GM19324 (cell line): ENCODE measurements around the gene TTC8.
"Not testable (repeated sequence)": the region's sequence is repeated elsewhere in the genome, so short reads cannot be mapped to it uniquely, and the experiment has no call there.

Experiments
- ATAC-seq: cut with Tn5 transposase; IDR thresholded peaks from one replicate; pipeline ENCODE4 v1.9.1; 2021; ENCODE audit warnings: mild to moderate bottlenecking, moderate library complexity; ENCODE audit not compliant: unreplicated experiment, low FRiP score

The TTC8 gene

DNA sequence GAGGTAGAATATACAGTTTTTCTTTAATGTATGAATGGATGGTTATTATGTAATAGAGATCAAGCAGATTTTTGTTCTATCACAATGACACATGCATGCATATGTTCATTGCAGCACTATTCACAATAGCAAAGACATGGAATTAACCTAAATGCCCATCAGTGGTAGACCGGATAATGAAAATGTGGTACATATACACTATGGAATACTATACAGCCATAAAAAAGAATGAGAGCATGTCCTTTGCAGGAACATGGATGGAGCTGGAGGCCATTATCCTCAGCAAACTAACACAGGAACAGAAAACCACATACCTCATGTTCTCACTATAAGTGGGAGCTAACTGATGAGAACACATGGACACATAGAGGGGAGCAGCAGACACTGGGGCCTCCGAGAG is 34.7 kb downstream of the TTC8 start:
- ATAC-seq, result not testable (repeated sequence)

- ATAC-seq, result no peak
Observed at GRCh38 chr14:88863167-88863566, 38.7 kb downstream of the TTC8 start.

- ATAC-seq, result no peak
Observed at GRCh38 chr14:88864198-88864597, 39.7 kb downstream of the TTC8 start.

- no peak for ATAC-seq
Observed at GRCh38 chr14:88866305-88866704, 41.9 kb downstream of the TTC8 start.

- ATAC-seq, result no peak
Observed at GRCh38 chr14:88868558-88869159, 44.2 kb downstream of the TTC8 start.

GRCh38 chr14:88870777-88871176 is 46.3 kb downstream of the TTC8 start:
- ATAC-seq, result no peak

DNA sequence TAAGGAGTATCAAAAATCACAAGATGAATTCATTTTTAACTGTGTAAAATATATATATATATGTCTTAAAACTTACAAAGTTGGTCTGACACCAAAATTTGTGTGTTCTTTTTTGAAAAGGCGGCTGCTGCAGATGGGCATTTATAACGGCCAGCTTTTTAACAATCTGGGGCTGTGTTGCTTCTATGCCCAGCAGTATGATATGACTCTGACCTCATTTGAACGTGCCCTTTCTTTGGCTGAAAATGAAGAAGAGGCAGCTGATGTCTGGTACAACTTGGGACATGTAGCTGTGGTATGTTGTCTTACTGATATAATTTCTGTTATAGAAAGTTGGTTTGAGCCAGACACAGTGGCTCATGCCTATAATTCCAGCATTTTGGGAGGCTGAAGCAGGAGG is 47.0 kb downstream of the TTC8 start:
- no peak for ATAC-seq

- no peak for ATAC-seq
Observed at GRCh38 chr14:88872976-88873375, 48.5 kb downstream of the TTC8 start.

GRCh38 chr14:88877192-88877591 is 52.7 kb downstream of the TTC8 start:
- no peak for ATAC-seq

DNA sequence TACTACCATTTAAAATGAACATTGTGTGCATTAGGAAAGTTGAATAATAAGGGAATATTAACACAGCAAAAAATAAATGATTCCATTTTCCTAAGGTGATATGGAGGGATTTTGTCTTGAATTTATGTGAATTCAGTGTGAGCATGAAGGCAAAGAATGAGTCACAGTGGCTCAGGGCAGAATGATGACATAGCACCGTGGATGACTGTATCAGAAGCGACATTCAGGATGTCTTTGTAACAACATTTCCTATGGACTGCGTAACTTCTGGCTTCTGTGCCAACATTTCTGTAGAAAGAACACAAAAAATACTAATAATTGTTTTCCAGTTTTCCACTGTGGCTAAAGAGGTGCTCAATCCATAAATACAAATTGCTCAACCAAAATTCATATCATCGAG is 54.6 kb downstream of the TTC8 start:
- ATAC-seq, result no peak

- no peak for ATAC-seq
Observed at GRCh38 chr14:88882236-88882635, 57.8 kb downstream of the TTC8 start.

DNA sequence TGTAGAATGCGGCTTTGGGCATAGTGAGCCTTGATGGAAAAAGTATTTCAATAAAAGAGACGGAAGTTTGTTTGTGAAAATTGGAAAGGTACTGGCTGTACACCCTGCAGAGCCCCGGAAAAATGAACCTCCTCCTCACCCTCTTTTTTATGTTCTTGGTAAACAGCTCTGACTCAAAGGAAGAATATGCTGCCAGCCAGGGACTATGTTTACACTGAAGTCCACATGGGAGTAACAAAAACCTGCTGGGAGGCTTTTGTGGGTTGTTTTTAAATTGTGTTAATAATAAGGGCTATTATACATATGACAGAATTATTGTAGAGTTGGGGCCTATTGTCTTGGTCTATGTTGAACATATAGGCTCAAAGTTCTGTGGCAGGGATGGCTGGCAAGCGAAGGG is 70.7 kb downstream of the TTC8 start:
- no peak for ATAC-seq

- no peak for ATAC-seq
Observed at GRCh38 chr14:88901189-88901588, 76.7 kb downstream of the TTC8 start.

- no peak for ATAC-seq
Observed at GRCh38 chr14:88901991-88902390, 77.5 kb downstream of the TTC8 start.

GRCh38 chr14:88902850-88903249 is 78.4 kb downstream of the TTC8 start:
- no peak for ATAC-seq

DNA sequence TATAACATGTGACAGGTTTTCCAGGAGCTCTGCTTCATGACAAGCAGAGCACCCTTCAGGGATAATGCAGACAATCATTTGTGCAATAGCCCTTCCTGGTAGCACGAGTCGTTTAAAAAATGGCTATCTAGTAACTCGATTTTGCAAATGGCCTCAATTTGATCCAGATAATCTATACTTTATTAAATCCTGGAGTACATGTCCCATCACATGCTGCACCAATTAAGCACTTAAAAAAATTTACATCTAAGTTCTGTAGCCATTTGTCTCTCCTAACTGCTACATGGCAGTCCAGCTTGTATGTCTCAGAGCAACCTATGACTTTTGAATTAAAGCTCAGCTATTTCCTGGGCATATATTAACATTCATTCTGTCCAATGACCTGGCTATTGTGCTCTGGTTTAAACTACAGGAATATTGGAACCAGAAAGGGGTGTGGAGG is 79.8 kb downstream of the TTC8 start:
- ATAC-seq, result no peak

DNA sequence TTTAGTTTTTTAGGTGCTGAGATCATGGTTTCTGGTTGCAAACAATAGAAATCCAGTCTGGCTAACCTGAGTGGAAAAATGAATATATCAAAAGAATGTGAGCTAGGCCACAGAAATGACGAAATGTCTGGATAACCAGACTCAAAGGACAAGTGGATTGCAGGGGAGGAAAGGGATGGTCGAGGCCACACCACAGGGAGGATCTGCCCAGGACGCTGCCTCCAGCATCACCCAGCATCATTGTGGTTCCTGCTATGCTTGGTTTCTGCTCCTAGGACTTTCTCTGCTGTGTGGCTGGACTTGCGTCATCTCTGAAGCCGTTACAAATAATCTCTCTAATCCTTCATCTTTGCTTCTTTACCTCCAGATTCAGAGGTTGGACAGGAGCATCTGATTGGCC is 80.4 kb downstream of the TTC8 start:
- no peak for ATAC-seq

DNA sequence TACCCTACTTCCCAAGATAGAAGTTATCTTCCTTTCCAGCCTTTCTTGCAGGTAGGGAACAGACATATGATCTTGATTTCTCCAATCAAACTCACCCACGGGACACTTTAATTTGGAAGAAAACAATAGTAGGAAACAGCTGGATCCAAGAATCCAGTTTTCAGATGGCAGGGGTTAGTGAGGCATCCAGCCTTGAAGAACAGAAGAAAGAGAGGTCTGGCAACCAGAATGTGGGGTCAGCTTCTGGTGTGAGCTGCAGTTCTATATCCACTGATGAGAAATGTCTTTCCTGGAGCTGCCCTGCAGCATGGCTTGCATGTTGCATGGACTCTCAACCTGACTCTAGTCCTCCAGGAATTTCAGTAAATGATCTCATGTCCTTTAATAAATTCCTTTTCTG is 83.8 kb downstream of the TTC8 start:
- no peak for ATAC-seq

DNA sequence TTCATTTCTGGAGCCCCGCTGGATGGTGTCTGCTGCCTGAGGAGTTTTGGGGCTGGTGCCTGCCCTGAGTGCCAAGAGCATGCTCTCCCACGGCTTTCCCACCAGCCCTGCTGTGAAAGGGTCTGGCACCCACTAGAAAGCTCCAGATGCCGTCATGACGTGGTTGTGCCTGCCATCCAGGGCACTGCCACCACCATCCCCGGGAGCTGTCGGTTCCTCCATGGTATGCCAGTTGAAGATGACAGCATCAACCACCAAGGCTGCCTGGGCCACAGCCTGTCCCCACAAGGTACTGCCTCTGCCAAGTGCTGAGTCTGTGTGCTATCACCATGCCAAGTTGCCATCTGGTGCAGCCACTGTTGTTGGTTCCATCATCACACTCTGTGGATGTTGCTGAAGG is 85.9 kb downstream of the TTC8 start:
- ATAC-seq, result no peak

GRCh38 chr14:88911809-88912208 is 87.4 kb downstream of the TTC8 start:
- no peak for ATAC-seq

DNA sequence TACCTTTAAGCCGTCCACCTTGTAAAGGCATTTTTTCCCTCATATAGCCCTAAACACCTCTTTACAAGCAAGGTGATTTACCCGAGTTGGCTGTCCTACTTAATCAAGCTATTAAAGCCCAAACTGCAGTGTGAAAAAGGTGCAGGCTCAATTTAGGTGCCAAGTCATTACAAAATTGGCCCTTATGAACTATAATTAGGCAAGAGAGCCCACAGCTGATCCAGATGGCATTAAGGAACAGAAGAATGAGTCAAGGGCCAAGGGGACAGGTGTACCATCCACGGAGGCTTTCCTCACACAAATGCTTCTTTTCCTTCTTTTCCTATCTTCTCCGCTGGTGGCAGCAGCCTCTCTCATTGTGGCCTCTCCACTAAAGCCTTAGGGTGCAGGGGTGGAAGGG is 90.5 kb downstream of the TTC8 start:
- no peak for ATAC-seq

GRCh38 chr14:88919502-88919901 is 95.1 kb downstream of the TTC8 start:
- ATAC-seq, result no peak
